ENCODE results near the gene PIN1. TPM values are rescaled to one million over a fixed set of nuclear protein-coding genes. Genes with fewer than 3 reads are reported as not detected.

Gene PIN1
- total RNA-seq, 1 donor from 2014 or later, result 114 TPM

- TF ChIP-seq, protein P1, sequence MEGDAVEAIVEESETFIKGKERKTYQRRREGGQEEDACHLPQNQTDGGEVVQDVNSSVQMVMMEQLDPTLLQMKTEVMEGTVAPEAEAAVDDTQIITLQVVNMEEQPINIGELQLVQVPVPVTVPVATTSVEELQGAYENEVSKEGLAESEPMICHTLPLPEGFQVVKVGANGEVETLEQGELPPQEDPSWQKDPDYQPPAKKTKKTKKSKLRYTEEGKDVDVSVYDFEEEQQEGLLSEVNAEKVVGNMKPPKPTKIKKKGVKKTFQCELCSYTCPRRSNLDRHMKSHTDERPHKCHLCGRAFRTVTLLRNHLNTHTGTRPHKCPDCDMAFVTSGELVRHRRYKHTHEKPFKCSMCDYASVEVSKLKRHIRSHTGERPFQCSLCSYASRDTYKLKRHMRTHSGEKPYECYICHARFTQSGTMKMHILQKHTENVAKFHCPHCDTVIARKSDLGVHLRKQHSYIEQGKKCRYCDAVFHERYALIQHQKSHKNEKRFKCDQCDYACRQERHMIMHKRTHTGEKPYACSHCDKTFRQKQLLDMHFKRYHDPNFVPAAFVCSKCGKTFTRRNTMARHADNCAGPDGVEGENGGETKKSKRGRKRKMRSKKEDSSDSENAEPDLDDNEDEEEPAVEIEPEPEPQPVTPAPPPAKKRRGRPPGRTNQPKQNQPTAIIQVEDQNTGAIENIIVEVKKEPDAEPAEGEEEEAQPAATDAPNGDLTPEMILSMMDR (conservative IDR thresholded peaks at IDR 0.05; ENCODE audit: low read depth, low read length), result no peak
- DNase-seq (ENCODE audit: low read depth), result no peak
- no peak overlapping the region for H3K4me3 ChIP-seq (ENCODE audit: low read depth, low read length)
Measured at GRCh38 chr19:9857076-9857721, 22.1 kb downstream of the PIN1 start.

DNA sequence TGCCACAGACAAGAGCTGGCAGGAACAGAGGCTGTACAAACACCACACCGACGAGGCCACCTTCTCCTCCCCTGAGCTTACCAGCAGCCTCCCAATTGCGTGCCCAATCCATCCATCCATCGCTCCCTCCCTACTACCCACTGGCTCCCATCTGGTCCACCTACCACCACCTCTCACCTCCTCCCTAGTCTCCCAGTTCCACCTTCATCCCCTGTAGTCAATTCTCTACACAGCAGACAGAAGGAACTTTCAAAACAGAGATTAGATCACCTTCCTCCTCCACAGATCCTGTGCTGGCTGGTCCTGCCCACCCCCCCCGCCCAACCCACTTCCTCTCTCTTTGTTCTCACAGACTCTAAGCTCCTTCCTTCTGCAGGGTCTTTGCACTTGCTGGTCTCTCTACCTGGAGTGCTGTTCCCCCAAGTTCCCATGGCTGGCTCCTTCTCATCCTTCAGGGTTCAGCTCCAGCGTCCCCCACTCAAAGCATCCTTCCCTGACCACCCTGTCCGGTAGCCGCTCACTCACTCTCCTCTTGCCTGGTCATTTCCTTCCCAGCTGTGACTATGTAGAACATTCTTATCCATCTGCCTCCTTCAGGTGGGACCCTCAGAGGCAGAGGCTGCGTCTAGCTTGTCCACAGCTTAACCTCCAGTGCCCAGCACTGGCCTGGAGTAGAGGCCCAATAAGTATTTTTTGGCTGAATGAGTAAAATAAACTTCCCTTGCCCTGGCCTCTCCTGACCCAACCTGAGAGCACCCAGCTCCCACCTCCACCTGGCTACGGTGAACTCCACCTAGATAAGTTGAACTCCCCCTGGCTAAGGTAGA lies 23.0 kb downstream of the PIN1 start:
- H3K4me3 ChIP-seq (ENCODE audit: low read depth, low read length), result no peak overlapping the region
- no peak for DNase-seq (ENCODE audit: low read depth)
- TF ChIP-seq, protein P1 (conservative IDR thresholded peaks at IDR 0.05; ENCODE audit: low read depth, low read length), result no peak

GRCh38 chr19:9858766-9859165 lies 23.6 kb downstream of the PIN1 start:
- TF ChIP-seq, protein P1 (conservative IDR thresholded peaks at IDR 0.05; ENCODE audit: low read depth, low read length), result no peak

DNA sequence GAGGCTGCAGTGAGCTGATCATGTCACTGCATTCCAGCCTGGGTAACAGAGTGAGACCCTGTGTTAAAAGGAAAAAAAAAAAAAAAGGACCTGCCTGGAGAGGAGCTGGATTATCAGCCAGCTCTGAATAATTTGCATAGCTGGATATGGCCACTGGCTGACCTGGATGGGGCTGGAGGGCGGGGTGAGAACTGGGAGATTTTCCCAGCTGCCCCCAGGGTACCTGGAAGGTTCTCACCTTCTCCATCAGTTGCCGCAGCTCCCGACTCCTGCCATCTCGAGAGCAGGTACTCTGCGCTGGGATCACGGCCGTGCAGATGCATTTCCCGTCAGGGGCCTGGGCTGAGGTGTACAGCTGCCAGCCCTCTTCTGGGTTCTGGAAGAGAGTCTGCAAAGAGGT lies 25.3 kb downstream of the PIN1 start:
- DNase-seq (ENCODE audit: low read depth), result no peak
- TF ChIP-seq, protein P1 (conservative IDR thresholded peaks at IDR 0.05; ENCODE audit: low read depth, low read length), result no peak
- H3K4me3 ChIP-seq (ENCODE audit: low read depth, low read length), result no peak overlapping the region

More at GRCh38 chr19:9858766-9859165, 23.6 kb downstream of the PIN1 start:
- DNase-seq (ENCODE audit: low read depth), result no peak
- H3K4me3 ChIP-seq (ENCODE audit: low read depth, low read length), result no peak overlapping the region

GRCh38 chr19:9861503-9861902 lies 26.4 kb downstream of the PIN1 start:
- no peak for DNase-seq (ENCODE audit: low read depth)
- TF ChIP-seq, protein P1 (conservative IDR thresholded peaks at IDR 0.05; ENCODE audit: low read depth, low read length), result no peak
- no peak overlapping the region for H3K4me3 ChIP-seq (ENCODE audit: low read depth, low read length)

DNA sequence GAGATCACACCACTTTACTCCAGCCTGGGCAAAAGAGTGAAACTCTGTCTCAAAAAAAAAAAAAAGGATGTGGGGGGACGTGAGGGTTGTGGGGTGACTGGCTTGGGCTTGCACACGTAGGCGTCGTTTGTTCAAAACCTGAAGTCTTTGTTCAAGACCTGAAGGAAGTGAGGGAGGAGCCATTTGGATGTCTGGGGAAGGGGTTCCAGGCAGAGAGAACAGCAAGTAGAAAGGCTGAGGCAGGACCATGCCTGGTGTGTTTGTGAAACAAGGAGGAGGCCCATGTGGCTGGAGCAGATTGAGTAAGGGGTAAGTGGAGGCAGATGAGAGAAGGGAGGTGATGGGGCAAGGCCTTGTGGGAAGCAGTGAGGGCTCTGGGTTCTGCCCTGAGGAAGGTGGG lies 27.8 kb downstream of the PIN1 start:
- no peak overlapping the region for H3K4me3 ChIP-seq (ENCODE audit: low read depth, low read length)
- TF ChIP-seq, protein P1 (conservative IDR thresholded peaks at IDR 0.05; ENCODE audit: low read depth, low read length), result no peak
- no peak for DNase-seq (ENCODE audit: low read depth)

Data from epithelial cell of proximal tubule (primary cell).